ENCODE results near the gene TMEM154.

TMEM154 gene

GRCh38 chr4:152599636-152600035 is 80.2 kb downstream of the TMEM154 start:
- Histone ChIP-seq H2AFZ (ENCODE audit: low read length) (no peak overlapping the region), H3K4me1 (ENCODE audit: insufficient read depth, low read length, poor library complexity, severe bottlenecking) (peaks cover 14% of the 10 kb centered on the region), H3K9me2 (replicated peaks; ENCODE audit: low read depth, low read length) (no peaks in the 10 kb centered on the region), H3K79me2 (ENCODE audit: insufficient read depth, low read length) (no peaks in the 10 kb centered on the region), H3K9ac (ENCODE audit: low read depth, low read length, poor library complexity, severe bottlenecking) (no peak overlapping the region), H4K20me1 (ENCODE audit: insufficient read depth, low read length, poor library complexity, severe bottlenecking) (no peaks in the 10 kb centered on the region), H3K9me3 (ENCODE audit: insufficient read depth, low read depth, low read length) (no peaks in the 10 kb centered on the region), H3K36me3 (ENCODE audit: insufficient read depth, low read length) (no peaks in the 10 kb centered on the region), H3F3A (ENCODE audit: low read depth) (no peaks in the 10 kb centered on the region), H3K27me3 (ENCODE audit: insufficient read depth, low read length, poor library complexity, severe bottlenecking) (no peaks in the 10 kb centered on the region), H3K4me2 (ENCODE audit: low read depth, low read length, poor library complexity, severe bottlenecking) (no peak overlapping the region), H3K4me3 (ENCODE audit: low read length, poor library complexity, severe bottlenecking) (no peak overlapping the region)
- no peak for TF ChIP-seq CTCF (conservative IDR thresholded peaks at IDR 0.05; ENCODE audit: low read length)
- no peak for TF ChIP-seq EZH2phosphoT487 (IDR thresholded peaks at IDR 0.05; ENCODE audit: borderline replicate concordance)

- TF ChIP-seq CTCF (conservative IDR thresholded peaks at IDR 0.05; ENCODE audit: low read length) = no peak
- Histone ChIP-seq H3K9me2 (replicated peaks; ENCODE audit: low read depth, low read length) (no peaks in the 10 kb centered on the region), H4K20me1 (ENCODE audit: insufficient read depth, low read length, poor library complexity, severe bottlenecking) (no peaks in the 10 kb centered on the region), H3K4me2 (ENCODE audit: low read depth, low read length, poor library complexity, severe bottlenecking) (no peak overlapping the region), H2AFZ (ENCODE audit: low read length) (no peak overlapping the region), H3K4me3 (ENCODE audit: low read length, poor library complexity, severe bottlenecking) (no peak overlapping the region), H3K79me2 (ENCODE audit: insufficient read depth, low read length) (no peaks in the 10 kb centered on the region), H3K9me3 (ENCODE audit: insufficient read depth, low read depth, low read length) (no peaks in the 10 kb centered on the region), H3K4me1 (ENCODE audit: insufficient read depth, low read length, poor library complexity, severe bottlenecking) (peaks cover 14% of the 10 kb centered on the region), H3K9ac (ENCODE audit: low read depth, low read length, poor library complexity, severe bottlenecking) (no peak overlapping the region), H3F3A (ENCODE audit: low read depth) (no peaks in the 10 kb centered on the region), H3K27me3 (ENCODE audit: insufficient read depth, low read length, poor library complexity, severe bottlenecking) (no peaks in the 10 kb centered on the region), H3K36me3 (ENCODE audit: insufficient read depth, low read length) (no peaks in the 10 kb centered on the region)
Measured at GRCh38 chr4:152599095-152599494, 80.7 kb downstream of the TMEM154 start.

- TF ChIP-seq CTCF (conservative IDR thresholded peaks at IDR 0.05; ENCODE audit: low read length) (no peak), EZH2phosphoT487 (IDR thresholded peaks at IDR 0.05; ENCODE audit: borderline replicate concordance) (no peak)
- no peaks in the 10 kb centered on the region for H4K20me1 ChIP-seq (ENCODE audit: insufficient read depth, low read length, poor library complexity, severe bottlenecking)
- no peaks in the 10 kb centered on the region for H3F3A ChIP-seq (ENCODE audit: low read depth)
- H3K27me3 ChIP-seq (ENCODE audit: insufficient read depth, low read length, poor library complexity, severe bottlenecking) = no peaks in the 10 kb centered on the region
- peaks cover 14% of the 10 kb centered on the region for H3K4me1 ChIP-seq (ENCODE audit: insufficient read depth, low read length, poor library complexity, severe bottlenecking)
- no peak overlapping the region for H2AFZ ChIP-seq (ENCODE audit: low read length)
- no peaks in the 10 kb centered on the region for H3K36me3 ChIP-seq (ENCODE audit: insufficient read depth, low read length)
- H3K9me2 ChIP-seq (replicated peaks; ENCODE audit: low read depth, low read length) = no peaks in the 10 kb centered on the region
- H3K9ac ChIP-seq (ENCODE audit: low read depth, low read length, poor library complexity, severe bottlenecking) = no peak overlapping the region
- no peak overlapping the region for H3K4me3 ChIP-seq (ENCODE audit: low read length, poor library complexity, severe bottlenecking)
- no peaks in the 10 kb centered on the region for H3K79me2 ChIP-seq (ENCODE audit: insufficient read depth, low read length)
- H3K4me2 ChIP-seq (ENCODE audit: low read depth, low read length, poor library complexity, severe bottlenecking) = no peak overlapping the region
- no peaks in the 10 kb centered on the region for H3K9me3 ChIP-seq (ENCODE audit: insufficient read depth, low read depth, low read length)
Measured at GRCh38 chr4:152598454-152598853, 81.3 kb downstream of the TMEM154 start.
